ENCODE data around the gene KLF7. TPM values are rescaled to one million over a fixed set of nuclear protein-coding genes. Genes with fewer than 3 reads are reported as not detected.
A peak's percentile ranks its signal among the peaks of the same experiment; 100 is the strongest.

The KLF7 gene
- total and polyA plus RNA-seq, 2 donors (not counting 3 experiments of a cell fraction or from before 2014, with no cell fraction given) = 32.8 to 42.9 TPM

DNA sequence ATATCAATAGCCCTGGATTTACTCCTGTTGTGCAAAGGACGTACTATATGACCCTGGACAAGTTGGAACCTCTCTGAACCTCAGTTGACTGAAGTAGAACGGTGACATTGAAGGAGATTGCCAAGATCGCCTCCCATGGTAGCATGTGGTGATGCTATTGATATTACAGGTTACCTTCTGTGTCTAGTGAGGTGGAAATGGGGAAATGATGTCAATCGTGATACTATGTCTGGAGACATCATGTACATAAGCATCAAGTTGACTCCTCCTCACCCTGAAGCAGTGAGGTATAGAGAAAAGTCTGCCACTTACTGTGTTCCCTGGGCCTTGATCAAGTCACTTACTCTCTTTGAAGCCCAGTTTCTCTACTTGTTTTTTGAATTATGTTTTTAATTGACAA is 93.9 kb downstream of the KLF7 start:
- H4K20me1 ChIP-seq (replicated peaks; ENCODE audit: control insufficient read depth, extremely low read depth, insufficient read depth, low read length) = no peaks in the 10 kb centered on the region
- intact Hi-C loops (cut with micrococcal nuclease) = loop anchor here (5.0 kb wide), 1 partner anchor 260 kb away; no protein-coding TSS in a partner anchor
- no peaks in the 10 kb centered on the region for H3K9me3 ChIP-seq (replicated peaks; ENCODE audit: control insufficient read depth, insufficient read depth, low read length)
- H3K4me1 ChIP-seq (ENCODE audit: control insufficient read depth, extremely low read depth, insufficient read depth, low read length) = peaks cover 36% of the 10 kb centered on the region
- no peaks in the 10 kb centered on the region for H3K9me1 ChIP-seq (replicated peaks; ENCODE audit: control insufficient read depth, extremely low read depth, insufficient read depth, low read length)
- FAIRE-seq = no peak
- H3K4me3 ChIP-seq (replicated peaks in 1 of 3; ENCODE audit: insufficient read depth in 1 of 3, low read depth in 1 of 3, low read length in 3 of 3) = no peak overlapping the region
- no peaks in the 10 kb centered on the region for H3K79me2 ChIP-seq (ENCODE audit: control insufficient read depth, insufficient read depth, low read length)
- H3K9ac ChIP-seq (replicated peaks; ENCODE audit: extremely low read depth, insufficient read depth, low read length) = no peak overlapping the region
- DNase-seq (ENCODE audit: low read depth, low spot score) = no peak
- H3K4me2 ChIP-seq (ENCODE audit: insufficient read depth, low read length) = no peak overlapping the region
- TF ChIP-seq FOS (IDR thresholded peaks at IDR 0.05; ENCODE audit: borderline replicate concordance, insufficient read depth, low read length) = no peak
- TF ChIP-seq POLR2AphosphoS5 (IDR thresholded peaks at IDR 0.05; ENCODE audit: insufficient read depth, low read depth, low read length) = no peak
- TF ChIP-seq, protein P1, sequence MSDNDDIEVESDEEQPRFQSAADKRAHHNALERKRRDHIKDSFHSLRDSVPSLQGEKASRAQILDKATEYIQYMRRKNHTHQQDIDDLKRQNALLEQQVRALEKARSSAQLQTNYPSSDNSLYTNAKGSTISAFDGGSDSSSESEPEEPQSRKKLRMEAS (IDR thresholded peaks at IDR 0.05; ENCODE audit: insufficient read depth, insufficient read length) = no peak
- TF ChIP-seq JUN (IDR thresholded peaks at IDR 0.05; ENCODE audit: borderline replicate concordance, insufficient read depth, insufficient read length, low read depth) = no peak
- dilution Hi-C loops (cut with MboI; ENCODE audit: extremely low pct_ligation_motif_present, low sequenced_read_pairs) = no loop called here
- POLR2A ChIA-PET = no interaction called here
- H3K27ac ChIP-seq (ENCODE audit: insufficient read depth, low read depth, low read length) = no peak overlapping the region
- CTCF ChIA-PET = interaction anchor here (0.9 to 1.1 kb wide), 2 partner anchors 11 to 20 kb away, joined by 3 read pairs; no protein-coding TSS in a partner anchor
- no peaks in the 10 kb centered on the region for H3K36me3 ChIP-seq (ENCODE audit: control insufficient read depth in 2 of 2, extremely low read depth in 1 of 2, insufficient read depth in 2 of 2, low read length in 2 of 2)
- no peaks in the 10 kb centered on the region for H3K27me3 ChIP-seq (ENCODE audit: control insufficient read depth in 2 of 2, insufficient read depth in 2 of 2, low read length in 2 of 2)
- BruUV-seq (replicated peaks) = no TSS peak
- H2AFZ ChIP-seq (ENCODE audit: low read depth, low read length) = no peak overlapping the region

DNA sequence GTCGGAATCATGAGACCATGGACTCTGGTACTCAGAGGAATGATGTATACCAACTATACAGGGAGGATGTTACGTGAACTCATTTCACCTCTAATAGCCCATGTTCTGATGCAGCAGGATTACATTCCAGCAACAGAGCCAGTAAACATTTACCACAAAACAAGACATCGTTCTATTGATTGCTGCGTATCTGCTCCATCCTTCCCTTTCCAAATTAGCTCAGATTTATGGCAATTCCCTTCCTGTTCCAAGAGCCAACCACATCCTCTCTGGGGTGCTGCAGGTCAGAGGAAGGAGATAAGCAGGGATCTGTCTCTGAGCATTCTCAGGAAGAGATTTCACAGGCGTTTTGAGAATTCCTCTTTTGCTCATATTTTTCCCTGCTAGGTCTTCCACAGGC is 98.3 kb downstream of the KLF7 start:
- peak; percentile 94 for FAIRE-seq
- Histone ChIP-seq H3K36me3 (ENCODE audit: control insufficient read depth in 2 of 2, extremely low read depth in 1 of 2, insufficient read depth in 2 of 2, low read length in 2 of 2) (no peaks in the 10 kb centered on the region), H3K27me3 (ENCODE audit: control insufficient read depth in 2 of 2, insufficient read depth in 2 of 2, low read length in 2 of 2) (no peaks in the 10 kb centered on the region), H2AFZ (ENCODE audit: low read depth, low read length) (no peak overlapping the region), H3K79me2 (ENCODE audit: control insufficient read depth, insufficient read depth, low read length) (no peaks in the 10 kb centered on the region), H3K9ac (replicated peaks; ENCODE audit: extremely low read depth, insufficient read depth, low read length) (no peak overlapping the region), H4K20me1 (replicated peaks; ENCODE audit: control insufficient read depth, extremely low read depth, insufficient read depth, low read length) (no peaks in the 10 kb centered on the region), H3K4me3 (replicated peaks in 1 of 3; ENCODE audit: insufficient read depth in 1 of 3, low read depth in 1 of 3, low read length in 3 of 3) (no peak overlapping the region), H3K4me1 (ENCODE audit: control insufficient read depth, extremely low read depth, insufficient read depth, low read length) (peaks cover 32% of the 10 kb centered on the region), H3K9me1 (replicated peaks; ENCODE audit: control insufficient read depth, extremely low read depth, insufficient read depth, low read length) (no peaks in the 10 kb centered on the region), H3K9me3 (replicated peaks; ENCODE audit: control insufficient read depth, insufficient read depth, low read length) (no peaks in the 10 kb centered on the region), H3K27ac (ENCODE audit: insufficient read depth, low read depth, low read length) (no peak overlapping the region), H3K4me2 (ENCODE audit: insufficient read depth, low read length) (peak overlapping the region; percentile 18)
- TF ChIP-seq POLR2A (IDR thresholded peaks at IDR 0.05; ENCODE audit: low read depth, low read length) (no peak), FOS (IDR thresholded peaks at IDR 0.05; ENCODE audit: borderline replicate concordance, insufficient read depth, low read length) (no peak), GATA2 (IDR thresholded peaks at IDR 0.05; ENCODE audit: insufficient read depth, insufficient read length, low read depth, low read length) (peak; percentile 83), POLR2AphosphoS5 (IDR thresholded peaks at IDR 0.05; ENCODE audit: insufficient read depth, low read depth, low read length) (peak; percentile 60), EZH2 (IDR thresholded peaks at IDR 0.05; ENCODE audit: borderline replicate concordance, low read depth, low read length, severe bottlenecking) (no peak), MYC (IDR thresholded peaks at IDR 0.05; ENCODE audit: low read depth, low read length) (no peak), JUN (IDR thresholded peaks at IDR 0.05; ENCODE audit: borderline replicate concordance, insufficient read depth, insufficient read length, low read depth) (no peak)
- TF ChIP-seq, protein P2, sequence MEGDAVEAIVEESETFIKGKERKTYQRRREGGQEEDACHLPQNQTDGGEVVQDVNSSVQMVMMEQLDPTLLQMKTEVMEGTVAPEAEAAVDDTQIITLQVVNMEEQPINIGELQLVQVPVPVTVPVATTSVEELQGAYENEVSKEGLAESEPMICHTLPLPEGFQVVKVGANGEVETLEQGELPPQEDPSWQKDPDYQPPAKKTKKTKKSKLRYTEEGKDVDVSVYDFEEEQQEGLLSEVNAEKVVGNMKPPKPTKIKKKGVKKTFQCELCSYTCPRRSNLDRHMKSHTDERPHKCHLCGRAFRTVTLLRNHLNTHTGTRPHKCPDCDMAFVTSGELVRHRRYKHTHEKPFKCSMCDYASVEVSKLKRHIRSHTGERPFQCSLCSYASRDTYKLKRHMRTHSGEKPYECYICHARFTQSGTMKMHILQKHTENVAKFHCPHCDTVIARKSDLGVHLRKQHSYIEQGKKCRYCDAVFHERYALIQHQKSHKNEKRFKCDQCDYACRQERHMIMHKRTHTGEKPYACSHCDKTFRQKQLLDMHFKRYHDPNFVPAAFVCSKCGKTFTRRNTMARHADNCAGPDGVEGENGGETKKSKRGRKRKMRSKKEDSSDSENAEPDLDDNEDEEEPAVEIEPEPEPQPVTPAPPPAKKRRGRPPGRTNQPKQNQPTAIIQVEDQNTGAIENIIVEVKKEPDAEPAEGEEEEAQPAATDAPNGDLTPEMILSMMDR (IDR thresholded peaks at IDR 0.05; ENCODE audit: extremely low read depth in 1 of 2, insufficient read depth in 1 of 2, low read depth in 1 of 2, low read length in 2 of 2) = no peak
- TF ChIP-seq, protein P1 (IDR thresholded peaks at IDR 0.05; ENCODE audit: insufficient read depth, insufficient read length) = no peak
- ChIA-PET POLR2A (interaction anchor here (0.6 kb wide), 1 partner anchor 138 kb away, joined by 3 read pairs; no protein-coding TSS in a partner anchor), CTCF (interaction anchor here (0.9 to 1.5 kb wide), 2 partner anchors 77 to 406 kb away, joined by 4 to 5 read pairs; no protein-coding TSS in a partner anchor)
- no TSS peak for BruUV-seq (replicated peaks)
- dilution Hi-C loops (cut with MboI; ENCODE audit: extremely low pct_ligation_motif_present, low sequenced_read_pairs) (no loop called here), intact Hi-C loops (cut with micrococcal nuclease) (no loop called here)
- DNase-seq (ENCODE audit: low read depth, low spot score) = peak; percentile 64
